Natural killer cell (primary cell): ENCODE data around the gene SMCO3. TPM values are rescaled to one million over a fixed set of nuclear protein-coding genes. Genes with fewer than 3 reads are reported as not detected.

ENCODE experiments used
- ATAC-seq, 3 donors: fragments of 150-1000 bp in 2 of 3; fragments of 200-7000 bp in 1 of 3; cut with Tn5 transposase; 1 replicate in 1 of 3; 2 replicates in 2 of 3; pipeline ENCODE4 v1.10.0; 2021; ENCODE audit warnings: mild to moderate bottlenecking in 2 of 3, moderate library complexity in 2 of 3
- DNase-seq, 2 donors: peaks; one replicate each; pipeline versions ENCODE4 v3.0.0 to v3.0.0-alpha.2; 2013 to 2021; ENCODE audit warnings: mixed read lengths in 1 of 2
- H3K27ac ChIP-seq: one replicate; pipeline ENCODE4 v1.5.1; 2013; ENCODE audit warnings: mild to moderate bottlenecking, low read length
- H3K27me3 ChIP-seq: one replicate; pipeline ENCODE4 v1.6.1; 2013; ENCODE audit warnings: low read length; ENCODE audit not compliant: control insufficient read depth, insufficient read depth
- H3K36me3 ChIP-seq: one replicate; pipeline ENCODE4 v1.6.1; 2013; ENCODE audit warnings: low read length; ENCODE audit not compliant: control insufficient read depth, insufficient read depth
- H3K4me1 ChIP-seq: one replicate; pipeline ENCODE4 v1.6.1; 2013; ENCODE audit warnings: low read length; ENCODE audit not compliant: control insufficient read depth, insufficient read depth
- H3K4me3 ChIP-seq: one replicate; pipeline ENCODE4 v1.5.1; 2013; ENCODE audit warnings: low read length
- H3K9me3 ChIP-seq: one replicate; pipeline ENCODE4 v1.6.1; 2013; ENCODE audit warnings: low read length; ENCODE audit not compliant: control insufficient read depth, insufficient read depth
- H3K27ac Mint-ChIP-seq, 2 donors: one replicate each; pipeline ENCODE4 v1.8.0; 2022; ENCODE audit warnings: mild to moderate bottlenecking in 2 of 2, mixed read lengths in 2 of 2, moderate library complexity in 1 of 2
- H3K27me3 Mint-ChIP-seq, 2 donors: one replicate each; pipeline ENCODE4 v1.8.0; 2022; ENCODE audit warnings: low read depth in 2 of 2, mixed read lengths in 2 of 2
- H3K36me3 Mint-ChIP-seq: one replicate; pipeline ENCODE4 v1.8.0; 2022; ENCODE audit warnings: mixed read lengths
- H3K4me1 Mint-ChIP-seq, 2 donors: one replicate each; pipeline ENCODE4 v1.8.0; 2022; ENCODE audit warnings: mixed read lengths in 2 of 2
- H3K4me3 Mint-ChIP-seq: one replicate; pipeline ENCODE4 v1.8.0; 2022; ENCODE audit warnings: mild to moderate bottlenecking, moderate library complexity, mixed read lengths
- H3K9me3 Mint-ChIP-seq, 2 donors: one replicate each; pipeline ENCODE4 v1.8.0; 2022; ENCODE audit warnings: mixed read lengths in 2 of 2
- WGBS: methylation state at CpG from one replicate; pipeline ENCODE4 v1.1.7; 2013; ENCODE audit warnings: missing lambda C conversion rate; ENCODE audit not compliant: insufficient coverage; 5-methylcytosine and 5-hydroxymethylcytosine counted together
- intact Hi-C: fragments of 100-400 bp; cut with micrococcal nuclease; formaldehyde crosslinking; loops from one replicate; pipeline ENCODE4 v1.14.2; 2022
- total RNA-seq, 4 donors: library from RNA; stranded (reverse); fragments of 120-200 nt in 1 of 4; gene quantifications; one replicate each; pipeline versions ENCODE4 v1.2.3 to v1.2.4, GENCODE V29; 2013 to 2022
- TF ChIP-seq, protein P1 (sequence below): fragments of 200-600 bp; IDR thresholded peaks from one replicate; pipeline ENCODE4 v1.8.0; 2022; ENCODE audit warnings: antibody characterized with exemption

The SMCO3 gene
- total RNA-seq, 3 donors from 2014 or later (not counting 1 experiment from before 2014, with no cell fraction given): not detected

DNA sequence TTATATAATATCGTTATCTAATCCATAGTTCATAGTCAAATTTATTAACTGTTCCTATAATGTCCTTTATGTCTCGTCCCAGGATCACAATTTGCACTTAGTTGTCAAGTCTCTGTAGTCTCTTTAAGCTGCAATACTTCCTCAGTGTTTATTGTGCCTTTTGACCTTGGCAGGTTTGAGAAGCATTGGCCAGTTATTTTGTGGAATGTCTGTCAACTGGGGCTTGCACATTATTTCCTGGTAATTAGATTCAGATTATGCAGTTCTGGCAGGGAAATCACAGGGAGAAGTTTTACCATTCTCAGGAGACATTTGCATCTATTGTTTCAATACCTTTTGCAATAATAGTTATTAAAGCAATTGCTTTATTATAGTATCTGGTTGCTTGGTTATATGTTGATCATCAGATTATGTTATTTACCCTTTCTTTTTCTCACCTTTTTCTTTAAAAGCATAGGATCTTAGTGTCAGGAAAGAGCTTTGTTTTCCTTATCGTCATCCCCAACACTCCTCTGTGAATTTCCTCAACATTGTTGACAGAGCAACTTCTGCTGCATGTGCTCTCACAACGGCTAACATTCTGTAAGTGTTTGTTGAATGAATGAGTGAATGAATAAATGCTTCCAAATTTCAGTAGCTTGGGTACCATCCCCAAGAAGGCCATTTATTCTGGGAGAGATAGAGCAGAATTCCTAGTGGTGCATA lies 33.0 kb upstream of the SMCO3 start:
- intact Hi-C loops: loop anchor here (5.0 to 10.0 kb wide), 2 partner anchors 122 to 420 kb away; no protein-coding TSS in a partner anchor
- no peaks in the 10 kb centered on the region for H3K36me3 ChIP-seq
- H3K27me3 ChIP-seq: no peaks in the 10 kb centered on the region
- no peak overlapping the region for H3K27ac Mint-ChIP-seq
- no peak overlapping the region for H3K4me3 ChIP-seq
- H3K4me1 Mint-ChIP-seq: peaks cover 0 to 5% of the 10 kb centered on the region in 2 donors
- H3K4me3 Mint-ChIP-seq: no peak overlapping the region
- TF ChIP-seq, protein P1, sequence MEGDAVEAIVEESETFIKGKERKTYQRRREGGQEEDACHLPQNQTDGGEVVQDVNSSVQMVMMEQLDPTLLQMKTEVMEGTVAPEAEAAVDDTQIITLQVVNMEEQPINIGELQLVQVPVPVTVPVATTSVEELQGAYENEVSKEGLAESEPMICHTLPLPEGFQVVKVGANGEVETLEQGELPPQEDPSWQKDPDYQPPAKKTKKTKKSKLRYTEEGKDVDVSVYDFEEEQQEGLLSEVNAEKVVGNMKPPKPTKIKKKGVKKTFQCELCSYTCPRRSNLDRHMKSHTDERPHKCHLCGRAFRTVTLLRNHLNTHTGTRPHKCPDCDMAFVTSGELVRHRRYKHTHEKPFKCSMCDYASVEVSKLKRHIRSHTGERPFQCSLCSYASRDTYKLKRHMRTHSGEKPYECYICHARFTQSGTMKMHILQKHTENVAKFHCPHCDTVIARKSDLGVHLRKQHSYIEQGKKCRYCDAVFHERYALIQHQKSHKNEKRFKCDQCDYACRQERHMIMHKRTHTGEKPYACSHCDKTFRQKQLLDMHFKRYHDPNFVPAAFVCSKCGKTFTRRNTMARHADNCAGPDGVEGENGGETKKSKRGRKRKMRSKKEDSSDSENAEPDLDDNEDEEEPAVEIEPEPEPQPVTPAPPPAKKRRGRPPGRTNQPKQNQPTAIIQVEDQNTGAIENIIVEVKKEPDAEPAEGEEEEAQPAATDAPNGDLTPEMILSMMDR: no peak
- no peak overlapping the region for H3K27ac ChIP-seq
- H3K27me3 Mint-ChIP-seq: peaks cover 0 to 13% of the 10 kb centered on the region in 2 donors
- DNase-seq (no peak), ATAC-seq (no peak)
- H3K9me3 ChIP-seq: no peaks in the 10 kb centered on the region
- no peaks in the 10 kb centered on the region for H3K9me3 Mint-ChIP-seq
- WGBS: 87% methylated on average over 3 of the region's 4 CpGs
- no peaks in the 10 kb centered on the region for H3K36me3 Mint-ChIP-seq
- H3K4me1 ChIP-seq: no peaks in the 10 kb centered on the region

DNA sequence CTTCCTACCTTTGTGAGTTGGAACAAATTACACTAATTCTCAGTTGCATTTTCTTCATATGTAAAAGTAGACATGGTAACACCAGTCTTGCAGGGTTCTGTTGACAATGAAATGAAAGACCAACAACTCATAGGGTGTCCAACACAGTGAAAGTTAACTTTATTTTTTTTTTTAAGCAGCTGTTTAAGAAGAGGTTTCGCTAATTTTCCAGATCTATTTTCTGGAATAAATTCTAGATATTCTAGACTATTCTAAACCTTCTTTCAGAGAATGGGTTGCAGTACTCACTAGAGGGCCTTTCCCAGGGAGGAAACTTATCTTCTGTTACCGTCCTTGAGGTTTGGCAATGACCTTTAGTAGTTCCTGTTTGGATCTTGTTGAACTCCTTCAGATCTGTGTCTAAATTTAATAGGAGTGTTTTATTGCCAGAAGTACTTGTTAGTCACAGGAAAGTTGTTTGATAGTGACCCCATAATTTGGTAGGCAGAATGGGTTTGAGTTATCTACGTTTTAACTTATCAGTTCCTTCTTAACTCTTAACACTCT lies 32.1 kb upstream of the SMCO3 start:
- Histone ChIP-seq H3K27ac (no peak overlapping the region), H3K36me3 (no peaks in the 10 kb centered on the region), H3K4me3 (no peak overlapping the region), H3K4me1 (no peaks in the 10 kb centered on the region), H3K9me3 (no peaks in the 10 kb centered on the region), H3K27me3 (no peaks in the 10 kb centered on the region)
- TF ChIP-seq, protein P1: no peak
- ATAC-seq: no peak
- Mint-ChIP-seq H3K4me1 (peaks cover 0 to 5% of the 10 kb centered on the region in 2 donors), H3K27me3 (peaks cover 0 to 13% of the 10 kb centered on the region in 2 donors), H3K36me3 (no peaks in the 10 kb centered on the region), H3K4me3 (no peak overlapping the region), H3K27ac (no peak overlapping the region), H3K9me3 (no peaks in the 10 kb centered on the region)
- no peak for DNase-seq
- WGBS: 36% methylated on average over 1 of the region's 3 CpGs
- intact Hi-C loops: loop anchor here (5.0 to 10.0 kb wide), 2 partner anchors 121 to 421 kb away; no protein-coding TSS in a partner anchor

DNA sequence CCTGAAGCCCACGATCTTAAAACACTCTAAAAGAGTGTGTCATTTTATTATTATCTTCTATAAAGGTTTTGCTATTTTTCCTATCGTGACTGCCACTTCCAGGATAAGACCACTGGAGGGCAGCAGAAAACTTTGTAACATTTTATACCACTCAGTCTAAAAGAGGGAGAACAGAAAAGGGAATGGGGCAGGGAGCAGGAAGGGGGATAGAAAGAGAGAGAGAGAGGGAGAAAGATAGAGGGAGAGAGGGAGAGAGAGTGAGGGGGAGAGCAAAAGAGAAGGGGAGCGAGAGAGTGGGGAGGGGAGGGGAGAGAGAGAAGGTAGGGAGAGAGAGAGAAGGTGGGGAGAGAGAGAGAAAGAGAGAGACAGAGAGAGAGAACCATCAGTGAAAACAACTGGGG lies 31.4 kb upstream of the SMCO3 start:
- no peaks in the 10 kb centered on the region for H3K4me1 ChIP-seq
- Mint-ChIP-seq H3K27ac (peak overlapping the region in 1 of 2 donors; percentile 11), H3K36me3 (no peaks in the 10 kb centered on the region), H3K9me3 (no peaks in the 10 kb centered on the region), H3K4me3 (no peak overlapping the region), H3K4me1 (peaks cover 0 to 5% of the 10 kb centered on the region in 2 donors), H3K27me3 (peaks cover 0 to 16% of the 10 kb centered on the region in 2 donors)
- 63% methylated on average over 1 of the region's 3 CpGs for WGBS
- ATAC-seq: peak; percentile 62 to 81 (median 64)
- intact Hi-C loops: loop anchor here (1.0 to 10.0 kb wide), 3 partner anchors 121 to 422 kb away; no protein-coding TSS in a partner anchor
- H3K27ac ChIP-seq: no peak overlapping the region
- H3K9me3 ChIP-seq: no peaks in the 10 kb centered on the region
- no peaks in the 10 kb centered on the region for H3K36me3 ChIP-seq
- TF ChIP-seq, protein P1: peak; percentile 66
- no peak overlapping the region for H3K4me3 ChIP-seq
- DNase-seq: peak in 1 of 2 donors; percentile 77
- no peaks in the 10 kb centered on the region for H3K27me3 ChIP-seq
